SHP77 (cell line): ENCODE results near the gene OR8B2.
A peak's percentile ranks its signal among the peaks of the same experiment; 100 is the strongest.
"Not testable (repeated sequence)": the region's sequence is repeated elsewhere in the genome, so short reads cannot be mapped to it uniquely, and the experiment has no call there.

Experiments
- DNase-seq, 2 experiments: peaks; one replicate each; lab custom pipeline; 2025; lab: John Stamatoyannopoulos, UW

OR8B2 gene, protein sequence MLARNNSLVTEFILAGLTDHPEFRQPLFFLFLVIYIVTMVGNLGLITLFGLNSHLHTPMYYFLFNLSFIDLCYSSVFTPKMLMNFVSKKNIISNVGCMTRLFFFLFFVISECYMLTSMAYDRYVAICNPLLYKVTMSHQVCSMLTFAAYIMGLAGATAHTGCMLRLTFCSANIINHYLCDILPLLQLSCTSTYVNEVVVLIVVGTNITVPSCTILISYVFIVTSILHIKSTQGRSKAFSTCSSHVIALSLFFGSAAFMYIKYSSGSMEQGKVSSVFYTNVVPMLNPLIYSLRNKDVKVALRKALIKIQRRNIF

GRCh38 chr11:124384399-124384798 is at the start of gene OR8B2:
Gene OR8B2 (minus strand): TSS chr11:124384499. CDS start chr11:124383343, 1,156 bp downstream.
- no peak for DNase-seq

DNA sequence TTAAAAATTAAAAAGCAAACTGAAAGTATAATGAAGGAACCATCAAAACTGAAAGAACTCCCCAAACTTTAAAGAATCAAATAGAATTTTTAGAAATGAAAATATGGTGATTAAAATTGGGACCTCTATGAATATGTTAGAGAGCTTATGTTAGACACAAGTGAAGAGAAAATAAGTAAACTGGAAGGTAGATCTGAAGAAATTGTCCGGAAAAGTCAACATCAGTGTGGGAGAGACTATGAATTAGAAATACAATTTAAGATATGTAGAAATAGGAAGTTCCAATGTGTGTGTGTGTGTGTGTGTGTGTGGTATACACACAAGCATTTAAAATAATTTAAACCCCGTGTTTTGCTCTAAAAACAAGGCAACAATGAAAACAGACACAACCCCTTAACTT is 45.3 kb upstream of the OR8B2 start:
- DNase-seq, result no peak

- DNase-seq, result no peak
Measured at GRCh38 chr11:124424384-124424921, 40.2 kb upstream of the OR8B2 start, which contains the start of gene OR8B4. Gene OR8B4 (minus strand): TSS chr11:124424871. CDS start chr11:124424871, 0 bp downstream.

- no peak for DNase-seq
Measured at GRCh38 chr11:124421043-124421442, 36.7 kb upstream of the OR8B2 start.

GRCh38 chr11:124415356-124415923 is 31.1 kb upstream of the OR8B2 start:
- peak in 1 of 2 experiments; percentile 2 for DNase-seq

GRCh38 chr11:124409906-124410305 is 25.6 kb upstream of the OR8B2 start:
- no peak for DNase-seq

DNA sequence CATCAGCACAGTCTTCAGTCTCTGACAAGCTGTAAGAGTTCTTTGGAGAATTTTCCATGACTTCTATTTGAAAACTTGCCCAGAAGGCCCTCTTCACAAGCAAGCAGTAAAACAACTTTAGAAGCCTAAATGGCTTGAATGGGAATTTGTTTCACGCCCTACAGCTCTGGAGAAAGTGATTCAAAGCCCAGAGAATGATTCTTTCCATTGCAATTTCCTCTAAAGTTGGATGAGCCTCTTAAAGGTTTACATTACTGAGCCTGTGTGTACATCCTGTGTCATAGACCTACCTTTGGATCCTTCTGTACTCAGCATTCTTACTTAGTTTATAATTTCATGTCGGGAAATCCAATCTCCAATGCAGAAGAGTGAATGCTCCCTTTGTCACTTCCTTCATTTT is 21.3 kb upstream of the OR8B2 start:
- DNase-seq, result no peak

GRCh38 chr11:124403186-124403585 is 18.9 kb upstream of the OR8B2 start:
- DNase-seq, result not testable (repeated sequence)

DNA sequence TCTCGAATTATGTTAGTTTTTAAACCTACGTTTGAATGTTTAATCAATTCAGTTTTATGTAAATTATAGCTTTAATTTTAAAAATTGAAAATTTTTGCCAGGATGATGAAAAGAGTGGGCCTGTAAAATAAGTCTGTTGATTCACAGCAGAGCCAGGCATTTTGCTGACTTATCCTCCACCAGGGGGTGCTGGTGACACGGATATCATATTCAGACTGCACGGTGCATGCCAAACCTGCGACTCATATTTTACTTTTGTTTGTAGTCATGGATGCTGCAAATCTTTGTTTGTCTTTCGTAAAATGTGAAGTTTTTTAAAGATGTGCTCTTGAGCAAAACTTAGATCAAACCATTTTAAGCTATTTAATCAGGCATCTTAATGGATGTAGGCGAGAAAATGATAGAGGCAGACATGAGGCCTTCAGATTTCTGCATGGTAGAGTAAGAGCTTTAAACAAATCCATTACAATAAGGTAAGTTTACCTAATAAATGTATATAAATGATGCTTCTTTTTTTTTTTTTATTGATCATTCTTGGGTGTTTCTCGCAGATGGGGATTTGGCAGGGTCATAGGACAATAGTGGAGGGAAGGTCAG is 18.1 kb upstream of the OR8B2 start:
- peak in 1 of 2 experiments; percentile 43 for DNase-seq

DNA sequence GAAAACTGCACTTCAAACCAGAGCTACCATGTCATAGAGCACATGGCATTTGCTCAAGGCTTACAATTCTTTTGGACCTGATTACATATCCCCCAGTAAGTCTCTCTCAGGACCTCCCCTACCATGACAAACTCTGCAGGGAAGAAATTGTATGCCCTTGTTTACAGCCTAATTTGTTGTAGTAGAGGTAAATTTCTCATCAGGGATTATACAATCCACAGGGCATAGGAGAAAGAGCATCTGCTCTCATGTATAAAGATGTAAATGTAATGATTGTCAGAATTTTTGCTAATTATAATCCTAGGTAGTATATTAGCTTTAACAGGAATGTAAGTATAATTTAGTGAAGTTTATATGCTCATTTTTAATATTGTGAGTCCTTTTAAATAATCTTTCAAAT is 14.6 kb upstream of the OR8B2 start, which contains the start of gene OR8B3:
Gene OR8B3, minus strand, starts transcription at position 101 of the 400 bp plus-strand sequence. CDS start 1,673 bp downstream, outside the sequence.
- no peak for DNase-seq

DNA sequence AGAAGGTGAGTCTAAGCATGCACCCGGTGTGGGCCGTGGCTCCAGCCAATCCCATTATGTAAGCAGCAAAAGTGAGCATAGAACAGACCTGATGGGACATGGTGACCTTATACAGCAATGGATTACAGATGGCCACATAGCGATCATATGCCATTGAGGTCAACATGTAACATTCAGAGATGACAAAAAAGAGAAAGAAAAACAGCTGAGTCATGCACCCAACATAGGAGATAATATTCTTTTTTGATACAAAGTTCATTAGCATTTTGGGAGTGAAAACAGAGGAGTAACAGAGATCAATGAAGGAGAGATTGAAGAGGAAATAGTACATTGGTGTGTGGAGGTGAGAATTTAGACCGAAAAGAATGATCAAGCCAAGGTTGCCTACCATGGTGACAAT is 12.5 kb upstream of the OR8B2 start:
- not testable (repeated sequence) for DNase-seq

GRCh38 chr11:124394408-124394807 is 10.1 kb upstream of the OR8B2 start:
- DNase-seq, result no peak

DNA sequence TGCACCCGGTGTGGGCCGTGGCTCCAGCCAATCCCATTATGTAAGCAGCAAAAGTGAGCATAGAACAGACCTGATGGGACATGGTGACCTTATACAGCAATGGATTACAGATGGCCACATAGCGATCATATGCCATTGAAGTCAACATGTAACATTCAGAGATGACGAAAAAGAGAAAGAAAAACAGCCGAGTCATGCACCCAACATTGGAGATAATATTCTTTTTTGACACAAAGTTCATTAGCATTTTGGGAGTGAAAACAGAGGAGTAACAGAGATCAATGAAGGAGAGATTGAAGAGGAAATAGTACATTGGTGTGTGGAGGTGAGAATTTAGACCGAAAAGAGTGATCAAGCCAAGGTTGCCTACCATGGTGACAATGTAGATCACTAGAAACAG is 1.4 kb downstream of the OR8B2 start:
- not testable (repeated sequence) for DNase-seq

DNA sequence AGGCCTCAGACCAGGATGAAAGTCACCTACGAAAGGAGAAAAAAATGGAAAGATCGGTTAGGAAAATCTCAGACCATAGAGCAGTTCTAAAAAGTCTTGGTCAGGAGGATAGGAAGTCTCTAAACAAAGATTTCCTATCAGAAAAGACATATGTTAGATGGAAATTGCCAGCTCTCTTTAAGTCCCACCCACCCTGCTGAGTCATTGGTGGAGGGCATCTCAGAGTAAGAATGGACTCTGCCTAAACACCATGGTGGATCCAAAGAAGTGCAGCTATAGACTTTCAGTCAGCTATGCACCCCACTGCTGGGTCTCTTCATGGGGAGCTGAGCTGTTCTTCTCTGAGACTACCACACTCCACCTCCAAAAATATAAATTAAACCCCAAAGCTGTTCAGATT is 3.7 kb downstream of the OR8B2 start:
- no peak for DNase-seq

DNA sequence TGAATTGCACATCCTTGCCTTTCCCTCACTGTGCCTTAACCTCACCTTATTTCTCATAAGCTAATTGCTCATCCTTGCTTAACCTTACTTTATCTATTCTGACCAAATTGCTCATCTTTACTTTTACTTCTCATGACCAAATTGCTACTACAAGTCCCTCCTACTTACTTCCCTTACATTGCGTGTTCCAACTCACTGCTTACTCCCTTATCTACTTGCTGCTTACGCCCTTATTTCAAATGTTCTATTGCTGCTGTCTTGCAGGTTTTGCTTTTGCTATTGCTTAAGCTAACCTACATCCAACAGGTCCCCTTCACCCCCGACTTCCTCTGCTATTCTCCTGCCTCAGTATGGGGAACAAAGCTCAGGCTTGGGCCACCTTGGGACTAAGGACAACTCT is 8.0 kb downstream of the OR8B2 start:
- no peak for DNase-seq

GRCh38 chr11:124359566-124359965 is 24.7 kb downstream of the OR8B2 start:
- no peak for DNase-seq

DNA sequence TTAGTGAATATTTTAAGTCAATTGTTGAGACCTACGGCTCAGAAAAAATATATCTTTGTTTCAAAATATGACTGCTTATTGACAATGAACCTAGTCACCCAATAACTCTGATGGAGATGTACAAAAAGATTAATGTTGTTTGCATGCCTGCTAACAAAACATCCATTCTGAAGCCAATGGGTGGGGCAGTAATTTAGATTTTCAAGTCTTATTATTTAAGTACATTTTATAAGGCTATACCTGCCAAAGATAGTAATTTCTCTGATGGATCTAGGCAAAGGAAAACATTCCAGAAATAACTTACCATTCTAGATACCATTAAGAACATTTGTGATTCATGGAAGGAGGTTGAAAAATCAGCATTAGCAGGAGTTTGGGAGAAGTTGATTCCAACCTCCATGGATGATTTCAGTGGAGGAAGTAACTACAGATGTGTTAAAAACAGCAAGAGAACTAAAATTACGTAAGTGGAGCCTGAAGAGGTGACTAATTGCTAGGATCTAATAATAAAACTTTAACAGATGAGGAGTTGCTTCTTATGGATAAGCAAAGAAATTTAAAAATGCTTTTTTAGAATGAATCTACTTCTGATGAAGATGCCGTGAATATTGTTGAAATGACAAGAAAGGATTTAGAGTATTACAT is 37.9 kb downstream of the OR8B2 start:
- no peak for DNase-seq

DNA sequence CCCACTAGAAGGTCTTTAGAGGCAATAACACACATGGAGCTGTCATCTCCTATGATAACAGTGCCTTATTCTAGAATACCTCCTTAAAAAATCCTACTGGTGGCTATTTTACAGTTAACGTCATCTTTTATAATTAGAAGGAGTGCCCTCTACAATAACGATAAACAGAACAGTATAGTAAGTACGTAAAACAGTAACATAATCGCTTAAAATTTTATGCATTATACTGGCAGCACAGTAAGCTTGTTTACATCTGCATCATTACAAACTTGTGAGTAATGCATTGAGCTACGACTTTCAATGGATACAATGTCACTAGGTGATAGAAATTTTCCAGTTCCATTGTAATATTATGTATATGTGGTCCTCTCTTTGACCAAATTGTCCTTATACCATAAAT is 40.0 kb downstream of the OR8B2 start:
- no peak for DNase-seq

- no peak for DNase-seq
Measured at GRCh38 chr11:124340142-124340447, 44.2 kb downstream of the OR8B2 start.

DNA sequence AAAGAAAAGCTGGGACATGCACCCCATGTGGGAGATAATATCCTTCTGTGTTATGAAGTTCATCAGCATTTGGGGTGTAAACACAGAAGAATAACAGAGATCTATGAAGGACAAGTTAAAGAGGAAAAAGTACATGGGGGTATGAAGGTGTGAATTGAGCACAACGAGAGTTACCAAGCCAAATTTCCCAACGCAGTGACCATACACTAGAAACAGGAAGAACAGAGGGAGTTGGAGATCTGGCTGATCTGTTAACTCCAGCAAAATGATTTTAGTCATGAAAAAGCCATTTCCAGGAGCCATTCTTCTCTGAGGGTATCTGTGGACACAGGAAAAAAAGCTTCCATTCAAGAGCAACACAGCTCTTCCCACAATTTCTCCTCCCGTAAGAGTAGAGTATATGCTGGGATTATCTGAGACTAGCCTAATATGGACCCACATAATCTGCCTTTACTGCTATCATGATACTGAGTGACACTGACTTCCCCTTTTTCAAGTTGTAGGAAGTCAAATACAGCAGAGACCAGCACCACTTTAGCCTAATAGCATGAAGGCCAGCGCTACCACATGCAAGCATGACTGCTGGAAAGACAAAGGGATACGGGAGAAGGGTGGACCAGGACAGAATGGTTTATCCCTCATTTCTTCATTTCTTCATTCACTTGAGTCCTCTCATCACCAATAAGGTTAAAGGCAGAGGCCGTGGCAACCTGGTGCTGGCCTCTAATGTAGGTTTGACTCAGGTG is 44.7 kb downstream of the OR8B2 start:
- no peak for DNase-seq
